GM12873 (cell line): ENCODE data around the gene MKX.

ENCODE experiments used
- CTCF ChIP-seq: IDR thresholded peaks from 2 replicates; pipeline ENCODE4 v1.5.1; 2012; ENCODE audit warnings: low read depth, mild to moderate bottlenecking, moderate library complexity, low read length, control low read depth; ENCODE audit not compliant: insufficient read depth; ENCODE audit errors: missing control alignments

Gene MKX

GRCh38 chr10:27646604-27647175 lies 98.9 kb downstream of the MKX start:
- TF ChIP-seq CTCF: no peak

GRCh38 chr10:27646194-27646593 lies 99.4 kb downstream of the MKX start:
- no peak for TF ChIP-seq CTCF

GRCh38 chr10:27644307-27644939 lies 101.2 kb downstream of the MKX start:
- no peak for TF ChIP-seq CTCF

- no peak for TF ChIP-seq CTCF
Measured at GRCh38 chr10:27643301-27643700, 102.3 kb downstream of the MKX start.

GRCh38 chr10:27642023-27642589 lies 103.5 kb downstream of the MKX start:
- TF ChIP-seq CTCF: no peak

- TF ChIP-seq CTCF: no peak
Measured at GRCh38 chr10:27638071-27638750, 107.4 kb downstream of the MKX start.

- TF ChIP-seq CTCF: no peak
Measured at GRCh38 chr10:27637601-27638000, 108.0 kb downstream of the MKX start.
